ENCODE measurements around the gene GTF3C4.

- TF ChIP-seq CTCF (conservative IDR thresholded peaks at IDR 0.05 in 1 of 2, IDR thresholded peaks at IDR 0.05 in 1 of 2; ENCODE audit: extremely low read depth in 1 of 2, insufficient read depth in 1 of 2, low read depth in 1 of 2, low read length in 2 of 2) (no peak), EZH2 (IDR thresholded peaks at IDR 0.05; ENCODE audit: borderline replicate concordance, low read length) (no peak)
Measured at GRCh38 chr9:132648685-132649084, 21.6 kb upstream of the GTF3C4 start.
